GM19468 (cell line): ENCODE measurements around the gene KCTD20.

Experiments used
- ATAC-seq: cut with Tn5 transposase; IDR thresholded peaks from one replicate; pipeline ENCODE4 v1.9.1; 2021; ENCODE audit warnings: mild to moderate bottlenecking, moderate library complexity, moderate number of reproducible peaks; ENCODE audit not compliant: unreplicated experiment; ENCODE audit errors: extremely low read depth

The KCTD20 gene

DNA sequence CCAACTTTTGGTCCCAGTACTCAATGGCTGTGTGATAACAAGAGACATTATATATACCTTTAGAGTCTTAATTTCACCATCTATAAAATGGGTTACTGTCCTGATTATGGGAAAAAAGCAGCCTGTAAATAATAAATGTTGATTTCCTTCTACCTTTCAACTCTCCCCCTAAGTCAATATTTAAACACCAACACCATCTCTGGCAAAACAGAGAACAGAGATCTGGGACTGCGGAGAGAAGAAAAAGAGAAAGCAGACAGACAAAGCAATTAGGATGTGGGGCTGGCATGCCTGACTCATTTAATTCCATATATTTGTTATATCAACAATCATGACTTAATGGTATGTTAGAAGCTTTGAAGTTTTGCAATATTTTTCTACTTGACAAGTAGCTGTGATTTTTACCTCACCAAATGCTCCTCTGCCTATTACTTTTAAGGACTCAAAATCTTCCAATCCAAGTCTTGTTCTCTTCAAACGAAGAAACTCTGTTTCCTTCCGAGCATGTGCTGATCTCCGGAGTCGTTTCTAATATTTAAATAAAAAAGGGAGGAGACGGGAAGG is 81.2 kb downstream of the KCTD20 start:
- ATAC-seq, result no peak

DNA sequence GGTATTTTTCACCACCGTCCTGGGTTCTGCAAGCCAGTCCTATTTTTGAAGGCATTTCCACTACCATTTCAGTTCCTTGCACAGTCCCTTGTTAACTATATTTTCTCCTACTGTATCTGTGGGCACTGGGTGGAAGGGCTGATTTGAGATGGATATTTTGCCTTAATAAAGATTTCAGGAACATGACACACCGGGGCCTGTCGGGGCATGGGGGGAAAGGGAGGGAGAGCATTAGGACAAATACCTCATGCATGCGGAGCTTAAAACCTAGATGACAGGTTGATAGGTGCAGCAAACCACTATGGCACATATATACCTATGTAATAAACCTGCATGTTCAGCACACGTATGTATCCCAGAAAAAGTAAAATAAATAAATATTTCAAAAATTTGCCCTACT is 82.1 kb downstream of the KCTD20 start:
- ATAC-seq, result no peak

GRCh38 chr6:36525346-36525745 is 82.5 kb downstream of the KCTD20 start:
- no peak for ATAC-seq

- no peak for ATAC-seq
These were observed 83.3 kb downstream of the KCTD20 start for GRCh38 chr6:36526066-36526465.

DNA sequence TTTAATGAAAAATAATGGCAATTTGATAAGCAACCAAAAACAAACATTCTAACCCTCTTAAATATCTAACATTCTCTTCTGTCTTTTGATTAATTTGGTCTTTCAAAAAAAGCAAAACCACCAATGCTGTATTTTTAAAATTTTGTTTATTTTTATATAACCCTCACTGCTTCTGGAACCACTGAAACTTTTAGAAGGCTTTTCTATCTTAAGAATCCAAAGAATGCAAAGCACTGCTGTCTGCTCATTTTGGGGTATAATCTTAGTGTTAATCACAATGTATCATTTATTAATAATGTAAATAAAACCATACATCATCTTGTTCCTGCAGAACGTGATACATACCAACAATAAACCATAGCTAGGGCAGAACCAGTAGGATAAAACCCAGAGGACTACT is 90.5 kb downstream of the KCTD20 start:
- no peak for ATAC-seq

DNA sequence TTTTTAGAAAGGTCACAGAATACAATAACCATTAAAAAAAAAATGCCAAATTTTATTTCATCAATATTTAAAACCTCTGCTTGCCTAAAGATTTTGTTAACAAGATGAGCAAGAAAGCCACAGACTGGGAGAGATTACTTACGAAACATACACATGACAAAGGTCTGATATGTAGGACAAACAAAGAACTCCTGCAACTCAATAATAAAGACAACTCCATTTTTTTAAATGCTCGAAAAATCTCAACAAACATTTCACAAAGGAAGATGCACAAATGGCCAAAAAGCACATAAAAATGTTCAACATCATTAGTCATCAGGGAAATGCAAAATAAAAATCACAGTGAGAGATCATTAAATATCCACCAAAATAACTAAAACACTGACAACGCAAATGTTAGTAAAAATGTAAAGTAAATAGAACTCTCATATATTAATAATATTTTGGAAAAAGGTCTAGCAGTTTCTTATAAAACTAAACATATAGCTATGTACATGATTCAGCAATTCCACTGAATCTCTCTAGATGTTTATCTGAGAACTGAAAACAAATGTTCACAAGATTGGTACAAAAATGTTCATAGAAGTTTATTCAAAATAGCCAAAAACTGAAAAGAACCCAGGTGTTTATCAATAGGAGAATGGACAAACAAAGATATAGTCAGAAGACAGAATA is 94.2 kb downstream of the KCTD20 start:
- no peak for ATAC-seq

GRCh38 chr6:36539814-36540568 is 97.2 kb downstream of the KCTD20 start:
- ATAC-seq, result no peak
